ENCODE measurements around the gene HAUS3.
"Not testable (repeated sequence)": the region's sequence is repeated elsewhere in the genome, so short reads cannot be mapped to it uniquely, and the experiment has no call there.

The HAUS3 gene

DNA sequence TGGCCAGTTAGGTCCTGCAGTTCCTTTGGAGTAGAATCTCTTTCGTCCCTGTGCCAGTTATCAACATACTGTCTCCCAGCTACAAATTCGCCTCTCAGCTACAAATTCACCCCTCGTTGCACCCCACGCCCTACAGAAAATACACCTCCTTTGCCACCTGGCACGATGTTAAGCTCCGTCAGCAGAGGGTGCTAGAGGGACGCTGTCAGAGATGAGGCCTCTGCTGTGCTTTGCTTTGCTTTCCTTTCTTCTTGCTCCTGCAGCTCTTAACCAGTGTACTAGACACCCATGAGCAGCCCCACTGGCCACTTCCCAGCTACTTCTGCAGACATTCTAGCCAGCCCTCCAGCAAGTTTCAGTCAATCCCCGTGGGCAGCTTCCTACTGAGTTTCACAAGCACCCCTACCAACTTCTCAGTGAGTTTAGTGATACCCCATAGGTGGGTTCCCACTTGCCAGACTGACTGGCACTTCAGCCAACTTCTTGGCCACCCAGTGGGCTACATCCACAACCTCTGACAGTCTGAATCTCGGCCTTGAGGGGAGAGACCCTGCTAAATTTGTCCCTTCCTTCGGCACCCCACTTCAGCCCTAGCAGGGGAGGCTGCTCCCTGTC, 21.8 kb downstream of the HAUS3 start:
- DNase-seq (ENCODE audit: low read depth) = peak; percentile 67

DNA sequence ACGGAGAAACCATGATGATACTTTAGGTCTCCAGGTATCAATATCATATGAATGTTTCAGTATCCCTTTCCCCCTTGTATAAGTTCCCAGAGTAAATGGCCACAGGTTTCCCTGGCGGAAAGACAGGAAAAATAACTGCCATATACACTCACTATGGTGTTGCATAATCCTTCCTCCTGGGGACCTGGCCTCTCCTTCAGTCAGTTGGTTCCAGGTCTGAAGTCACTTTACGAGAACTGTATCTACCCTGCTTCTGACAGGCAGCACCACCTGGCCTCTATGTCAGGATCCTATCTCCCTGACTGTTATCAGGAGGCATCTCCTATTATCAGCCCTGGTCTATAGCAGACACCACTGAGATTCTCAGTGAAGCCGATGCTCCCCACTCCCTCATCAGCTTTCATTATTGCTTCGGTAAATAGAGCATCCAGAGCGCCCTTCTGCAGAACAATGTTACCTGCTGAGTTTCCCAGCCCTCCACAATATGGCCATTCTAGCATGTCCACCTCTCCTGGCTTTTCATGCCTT, 22.6 kb downstream of the HAUS3 start:
- no peak for DNase-seq (ENCODE audit: low read depth)

DNA sequence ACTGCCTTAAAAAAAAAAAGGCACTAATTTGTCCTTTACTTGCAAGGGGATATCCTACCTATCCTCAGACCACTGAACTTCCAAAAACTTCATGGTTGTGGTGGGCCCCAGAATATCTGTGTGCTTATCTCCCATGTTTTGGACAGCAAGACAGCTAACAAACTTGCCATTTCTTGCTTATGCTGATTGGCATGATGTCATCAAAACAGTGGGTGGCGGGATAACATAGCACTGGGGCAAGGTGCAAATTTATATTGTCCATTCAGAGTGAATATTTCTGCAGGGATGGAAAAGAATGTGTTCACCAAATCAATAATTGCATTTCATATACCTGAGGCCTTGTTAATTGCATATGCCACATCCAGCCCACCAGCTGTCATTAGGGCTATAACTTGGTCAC, 23.5 kb downstream of the HAUS3 start:
- no peak for DNase-seq (ENCODE audit: low read depth)

DNA sequence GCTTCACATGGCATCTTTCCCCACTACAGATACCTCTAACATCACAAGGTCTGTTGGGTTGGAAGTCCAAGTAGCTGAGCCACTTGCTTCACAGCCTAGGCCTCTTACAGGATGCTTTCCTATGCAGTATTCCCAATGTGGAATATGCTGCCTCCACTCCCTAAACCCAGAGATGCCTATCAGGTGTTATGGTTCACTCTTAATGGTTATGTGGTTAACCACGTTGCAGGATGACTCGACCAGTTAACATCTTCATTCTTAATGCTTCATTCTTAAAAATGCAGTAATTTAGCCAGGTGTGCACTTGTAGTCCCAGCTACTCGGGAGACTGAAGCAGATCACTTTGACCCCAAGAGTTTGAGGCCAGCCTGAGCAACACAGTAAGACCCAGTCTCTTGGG, 24.2 kb downstream of the HAUS3 start:
- DNase-seq (ENCODE audit: low read depth) = no peak

DNA sequence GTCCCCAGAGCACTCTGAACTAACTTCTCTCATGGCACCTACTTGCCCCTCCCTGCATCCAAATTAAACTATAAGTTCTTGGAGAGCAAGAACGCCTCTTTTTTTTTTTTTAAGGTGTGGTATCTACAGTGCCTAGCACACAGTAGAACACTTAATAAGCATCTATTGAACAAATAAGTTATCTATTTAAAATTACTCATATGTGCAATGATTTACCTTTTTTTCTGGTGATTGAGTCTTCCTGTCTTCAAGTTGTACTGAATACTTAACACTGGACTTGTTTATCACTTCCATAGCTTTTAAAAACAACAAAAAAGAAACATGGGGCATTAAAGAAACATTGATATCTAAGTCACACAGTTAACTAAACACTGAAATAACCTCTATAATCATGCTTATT, 29.1 kb downstream of the HAUS3 start:
- no peak for DNase-seq (ENCODE audit: low read depth)

GRCh38 chr4:2202789-2203188, 39.1 kb downstream of the HAUS3 start:
- DNase-seq (ENCODE audit: low read depth) = not testable (repeated sequence)

DNA sequence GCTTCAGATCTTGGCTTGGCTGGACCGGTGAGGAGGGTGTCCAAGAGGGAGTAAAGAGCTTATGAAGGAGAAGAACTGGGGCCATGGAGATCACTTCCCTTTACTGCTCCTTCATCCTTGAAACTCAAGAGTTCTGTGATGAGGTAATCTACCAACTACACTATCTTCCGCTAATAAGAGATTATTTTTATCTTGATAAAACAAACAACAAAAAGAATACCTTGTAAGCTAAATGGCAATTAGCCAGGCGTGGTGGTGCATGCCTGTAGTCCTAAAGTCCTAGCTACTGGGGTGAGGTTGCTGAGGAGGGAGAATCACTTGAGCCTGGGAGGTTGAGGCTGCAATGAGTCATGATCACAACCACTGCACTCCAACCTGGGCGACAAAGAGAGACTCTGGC, 47.4 kb downstream of the HAUS3 start:
- DNase-seq (ENCODE audit: low read depth) = no peak

GRCh38 chr4:2193326-2193725, 48.6 kb downstream of the HAUS3 start:
- no peak for DNase-seq (ENCODE audit: low read depth)

- no peak for DNase-seq (ENCODE audit: low read depth)
These were observed 55.1 kb downstream of the HAUS3 start for GRCh38 chr4:2186865-2187172.

DNA sequence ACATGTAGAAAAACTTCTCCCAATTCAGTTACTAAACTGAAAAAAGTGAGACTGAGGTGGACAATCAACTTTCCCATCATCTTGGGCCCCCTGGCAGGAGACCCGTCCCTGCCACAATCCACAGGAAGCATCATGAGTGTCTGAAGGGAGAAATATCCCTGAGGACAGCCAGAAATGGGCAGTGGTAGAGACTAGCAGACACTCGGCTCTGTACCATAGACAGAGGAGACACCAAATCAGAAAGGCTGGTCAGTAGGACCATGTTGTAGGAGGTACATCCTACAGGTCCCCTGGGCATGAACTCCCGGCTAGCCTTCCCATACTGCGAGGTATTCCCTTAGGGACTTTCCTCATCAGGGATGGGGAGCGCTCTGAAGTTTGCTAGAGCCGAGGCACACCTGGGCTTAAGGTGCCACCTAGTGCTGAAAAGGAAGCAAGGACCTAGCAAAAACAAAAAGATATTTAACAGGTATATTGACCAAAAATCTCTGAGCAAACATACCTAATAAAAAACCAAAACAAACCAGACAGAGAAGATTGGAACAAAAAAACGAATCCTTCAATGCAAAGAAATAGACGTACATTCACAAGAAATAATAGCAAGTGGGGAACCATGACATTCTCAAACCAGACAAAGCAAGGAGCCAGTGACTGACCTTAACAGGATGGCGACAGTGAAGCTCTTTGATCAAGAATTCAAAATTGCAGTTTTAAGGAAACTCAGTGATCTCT, 55.6 kb downstream of the HAUS3 start:
- no peak for DNase-seq (ENCODE audit: low read depth)

DNA sequence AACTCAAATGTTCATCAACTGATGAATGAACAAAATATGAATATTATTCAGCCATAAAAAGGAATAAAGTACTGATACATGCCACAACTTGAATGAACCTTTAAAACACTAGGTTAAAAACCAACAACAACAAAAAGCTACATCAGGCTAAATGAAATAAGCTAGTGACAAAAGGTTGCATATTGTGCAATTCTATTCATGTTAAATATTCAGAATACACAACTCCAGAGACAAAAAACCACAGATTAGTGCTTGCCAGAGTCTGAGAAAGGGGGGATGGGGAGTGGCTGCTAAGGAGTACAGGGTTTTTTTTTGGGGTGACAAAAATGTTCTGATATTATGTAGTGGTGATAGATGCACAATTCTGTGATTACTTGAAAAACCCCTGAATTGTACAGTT, 58.5 kb downstream of the HAUS3 start:
- DNase-seq (ENCODE audit: low read depth) = no peak

DNA sequence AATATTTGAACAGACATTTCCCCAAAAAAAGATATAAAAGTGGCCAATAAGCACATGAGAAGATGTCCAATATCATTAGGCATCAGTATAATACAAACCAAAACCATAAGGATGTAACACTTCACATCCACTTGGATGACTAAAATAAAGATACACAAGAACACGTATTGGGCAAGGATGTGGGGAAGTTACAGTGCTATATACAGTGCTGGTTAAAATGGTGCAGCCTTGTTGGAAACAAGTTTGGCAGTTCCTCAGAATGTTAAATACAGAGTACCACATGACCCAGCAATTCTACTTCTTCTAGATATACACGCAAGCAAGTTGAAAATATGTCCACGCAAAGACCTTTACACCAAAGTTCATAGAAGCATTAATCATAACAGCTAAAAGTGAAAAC, 58.9 kb downstream of the HAUS3 start:
- DNase-seq (ENCODE audit: low read depth) = no peak

- no peak for DNase-seq (ENCODE audit: low read depth)
These were observed 61.5 kb downstream of the HAUS3 start for GRCh38 chr4:2180410-2180809.

GRCh38 chr4:2179717-2180116, 62.2 kb downstream of the HAUS3 start:
- DNase-seq (ENCODE audit: low read depth) = no peak

DNA sequence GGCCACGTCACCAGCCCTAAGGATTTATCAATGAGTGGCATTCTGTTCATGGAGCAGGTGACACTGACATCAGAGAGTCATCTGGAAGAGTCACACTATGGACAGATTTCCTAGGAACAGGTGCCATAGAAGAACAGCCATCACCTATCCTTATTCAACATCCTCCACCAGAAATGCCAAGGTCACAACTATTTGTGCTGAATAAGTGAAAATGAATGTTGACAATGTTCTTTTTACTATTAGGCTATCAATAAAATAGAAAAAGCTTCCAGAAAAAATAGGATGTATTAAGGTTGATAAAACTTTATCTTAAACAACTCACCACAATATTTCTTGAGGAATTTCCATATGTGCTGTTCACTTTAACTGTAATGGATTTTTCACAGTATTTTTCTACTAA, 62.9 kb downstream of the HAUS3 start:
- no peak for DNase-seq (ENCODE audit: low read depth)
